Fibroblast of peridontal ligament (primary cell): ENCODE data around the gene SLC6A18.
A peak's percentile ranks its signal among the peaks of the same experiment; 100 is the strongest.

Experiments
- DNase-seq: peaks from one replicate; pipeline ENCODE4 v3.0.0-alpha.2; 2010; ENCODE audit errors: extremely low read depth

The SLC6A18 gene

GRCh38 chr5:1202798-1203185, 22.4 kb upstream of the SLC6A18 start:
- no peak for DNase-seq

GRCh38 chr5:1203311-1203967, 21.7 kb upstream of the SLC6A18 start:
- DNase-seq: no peak

GRCh38 chr5:1203968-1204692, 21.1 kb upstream of the SLC6A18 start:
- no peak for DNase-seq

GRCh38 chr5:1204693-1205242, 20.4 kb upstream of the SLC6A18 start:
- DNase-seq: peak; percentile 10

- no peak for DNase-seq
Measured at GRCh38 chr5:1205255-1206180, 19.7 kb upstream of the SLC6A18 start.

- no peak for DNase-seq
Measured at GRCh38 chr5:1206521-1207412, 18.4 kb upstream of the SLC6A18 start.

GRCh38 chr5:1207555-1207954, 17.6 kb upstream of the SLC6A18 start:
- no peak for DNase-seq

- no peak for DNase-seq
Measured at GRCh38 chr5:1208221-1208742, 16.9 kb upstream of the SLC6A18 start.

- peak; percentile 4 for DNase-seq
Measured at GRCh38 chr5:1208743-1209488, 16.3 kb upstream of the SLC6A18 start.

GRCh38 chr5:1209489-1209852, 15.7 kb upstream of the SLC6A18 start:
- DNase-seq: no peak

GRCh38 chr5:1209896-1210776, 15.0 kb upstream of the SLC6A18 start:
- DNase-seq: no peak

GRCh38 chr5:1210832-1211251, 14.3 kb upstream of the SLC6A18 start:
- no peak for DNase-seq

GRCh38 chr5:1211701-1212100, 13.5 kb upstream of the SLC6A18 start:
- no peak for DNase-seq

- no peak for DNase-seq
Measured at GRCh38 chr5:1212271-1212670, 12.9 kb upstream of the SLC6A18 start.

GRCh38 chr5:1212881-1213280, 12.3 kb upstream of the SLC6A18 start:
- DNase-seq: no peak

- no peak for DNase-seq
Measured at GRCh38 chr5:1213508-1214162, 11.5 kb upstream of the SLC6A18 start.

GRCh38 chr5:1214163-1214935, 10.8 kb upstream of the SLC6A18 start:
- DNase-seq: no peak

- DNase-seq: no peak
Measured at GRCh38 chr5:1214936-1215220, 10.3 kb upstream of the SLC6A18 start.
